HepG2 (cell line): ENCODE results near the gene OPALIN. TPM values are rescaled to one million over a fixed set of nuclear protein-coding genes. Genes with fewer than 3 reads are reported as not detected.

Experiments used
- ATAC-seq: fragments of 200-7000 bp; cut with Tn5 transposase; 3 replicates; pipeline ENCODE4 v1.9.1; 2020; ENCODE audit warnings: mild to moderate bottlenecking, moderate library complexity
- BruUV-seq: library from RNA; stranded (reverse); fragments of 400-500 nt; replicated peaks from 2 replicates; lab custom pipeline; 2021; lab: Mats Ljungman, UMichigan
- CTCF ChIA-PET: fragments of 300-600 bp; formaldehyde crosslinking; extraction: SDS; loops from one replicate; lab custom pipeline; 2021; ENCODE audit warnings: low total read pairs, inconsistent platforms, low intra/inter-chr PET ratio; lab: Yijun Ruan, JAX
- POLR2A ChIA-PET: fragments of 350-600 bp; sonication (Branson Sonifier 250); formaldehyde crosslinking; loops from one replicate; lab custom pipeline; 2020; ENCODE audit warnings: antibody characterized with exemption, inconsistent platforms; lab: Yijun Ruan, JAX
- DNase-seq: peaks from one replicate; pipeline ENCODE4 v3.0.0-alpha.2; 2015; ENCODE audit warnings: low spot score
- FAIRE-seq: peaks from 3 replicates; lab custom pipeline; 2011; peaks lifted over from hg19 to GRCh38; lab: Jason Lieb, UNC
- H2AFZ ChIP-seq: one replicate; pipeline ENCODE4 v1.6.1; 2011; ENCODE audit warnings: low read length, inconsistent platforms
- H3K27ac ChIP-seq: fragments of 300-600 bp; 3 replicates; pipeline ENCODE4 v1.8.0; 2011; ENCODE audit warnings: mixed run types, mild to moderate bottlenecking, mixed read lengths, low read length, inconsistent platforms; ENCODE audit not compliant: insufficient read depth; ENCODE audit errors: extremely low read length
- H3K27me3 ChIP-seq, 2 experiments: fragments of 200-600 bp in 1 of 2; 2 replicates in 1 of 2; 3 replicates in 1 of 2; pipeline versions ENCODE4 v1.6.0 to v1.8.0; 2011; ENCODE audit warnings: low read length in 2 of 2, mild to moderate bottlenecking in 2 of 2, moderate library complexity in 2 of 2, inconsistent platforms in 1 of 2; ENCODE audit not compliant: insufficient read depth in 2 of 2, control insufficient read depth in 1 of 2
- H3K36me3 ChIP-seq, 2 experiments: fragments of 200-600 bp in 1 of 2; replicated peaks in 1 of 2; 2 replicates in 1 of 2; 3 replicates in 1 of 2; pipeline versions ENCODE4 v1.5.1 to v1.8.0; 2011; ENCODE audit warnings: low read length in 2 of 2, inconsistent platforms in 1 of 2; ENCODE audit not compliant: insufficient read depth in 2 of 2, control insufficient read depth in 1 of 2
- H3K4me1 ChIP-seq: 2 replicates; pipeline ENCODE4 v1.5.1; 2012; ENCODE audit warnings: low read length, inconsistent platforms; ENCODE audit not compliant: insufficient read depth
- H3K4me2 ChIP-seq: 2 replicates; pipeline ENCODE4 v1.6.0; 2011; ENCODE audit warnings: low read depth, low read length, inconsistent platforms
- H3K4me3 ChIP-seq, 3 experiments: fragments of 200-600 bp in 1 of 3; sonication (generic), shearing (Covaris generic) in 1 of 3; replicated peaks in 1 of 3; 2 replicates each; pipeline ENCODE4 v1.5.1; 2011 to 2016; ENCODE audit warnings: low read length in 3 of 3, inconsistent platforms in 2 of 3, low read depth in 2 of 3, mild to moderate bottlenecking in 2 of 3, control low read depth in 1 of 3, mixed read lengths in 1 of 3; ENCODE audit not compliant: insufficient read depth in 1 of 3
- H3K79me2 ChIP-seq: one replicate; pipeline ENCODE4 v1.6.1; 2011; ENCODE audit warnings: low read length, inconsistent platforms; ENCODE audit not compliant: insufficient read depth
- H3K9ac ChIP-seq: 2 replicates; pipeline ENCODE4 v1.6.0; 2011; ENCODE audit warnings: mild to moderate bottlenecking, low read depth, low read length, inconsistent platforms; ENCODE audit not compliant: insufficient read depth
- H3K9me3 ChIP-seq: 2 replicates; pipeline ENCODE4 v1.5.1; 2012; ENCODE audit warnings: mild to moderate bottlenecking, low read length
- H4K20me1 ChIP-seq: 2 replicates; pipeline ENCODE4 v1.6.0; 2011; ENCODE audit warnings: inconsistent platforms, mild to moderate bottlenecking, low read length, moderate library complexity; ENCODE audit not compliant: insufficient read depth
- ARID2 ChIP-seq: sonication (generic); formaldehyde crosslinking; IDR thresholded peaks from 2 replicates; pipeline ENCODE4 v1.8.1; 2022; ENCODE audit warnings: mild to moderate bottlenecking, missing genetic modification reagents, borderline replicate concordance
- FOXO1 ChIP-seq: sonication (generic); formaldehyde crosslinking; IDR thresholded peaks from 2 replicates; pipeline ENCODE4 v1.4.0; 2020; ENCODE audit warnings: missing genetic modification reagents
- HNF1B ChIP-seq: sonication (generic); formaldehyde crosslinking; IDR thresholded peaks from 2 replicates; pipeline ENCODE4 v1.5.1; 2020; ENCODE audit warnings: mild to moderate bottlenecking, moderate library complexity, missing genetic modification reagents
- MED8 ChIP-seq: sonication (generic); formaldehyde crosslinking; IDR thresholded peaks from 2 replicates; pipeline ENCODE4 v1.8.1; 2023; ENCODE audit warnings: mild to moderate bottlenecking, missing genetic modification reagents; ENCODE audit not compliant: insufficient replicate concordance
- PHF8 ChIP-seq: sonication (generic); formaldehyde crosslinking; IDR thresholded peaks from 2 replicates; pipeline ENCODE4 v1.5.0; 2020; ENCODE audit warnings: missing genetic modification reagents
- RFX5 ChIP-seq: IDR thresholded peaks from 2 replicates; pipeline ENCODE4 v1.6.1; 2011; ENCODE audit warnings: low read depth, low read length, improper control_type of control experiment
- YEATS4 ChIP-seq: sonication (generic); formaldehyde crosslinking; IDR thresholded peaks from 2 replicates; pipeline ENCODE4 v1.4.0; 2020; ENCODE audit warnings: missing genetic modification reagents, borderline replicate concordance
- YY1 ChIP-seq: IDR thresholded peaks from 2 replicates; pipeline ENCODE4 v1.6.1; 2011; ENCODE audit warnings: low read length, low read depth, moderate library complexity, mild to moderate bottlenecking; ENCODE audit not compliant: insufficient read depth, insufficient replicate concordance
- ZIK1 ChIP-seq: sonication (generic); formaldehyde crosslinking; IDR thresholded peaks from 2 replicates; pipeline ENCODE4 v1.5.0; 2020; ENCODE audit warnings: mild to moderate bottlenecking, low read depth, missing genetic modification reagents, borderline replicate concordance
- ZNF160 ChIP-seq: sonication (generic); formaldehyde crosslinking; IDR thresholded peaks from 2 replicates; pipeline ENCODE4 v1.8.0; 2022; ENCODE audit warnings: mild to moderate bottlenecking, inconsistent platforms, missing genetic modification reagents
- ZNF674 ChIP-seq: sonication (generic); formaldehyde crosslinking; IDR thresholded peaks from 2 replicates; pipeline ENCODE4 v1.5.0; 2020; ENCODE audit warnings: low read depth, mild to moderate bottlenecking, missing genetic modification reagents
- ZXDC ChIP-seq: sonication (generic); formaldehyde crosslinking; IDR thresholded peaks from 2 replicates; pipeline ENCODE4 v1.5.0; 2020; ENCODE audit warnings: mild to moderate bottlenecking, missing genetic modification reagents
- WGBS: methylation state at CpG from one replicate; pipeline ENCODE4 v1.1.6; 2017; ENCODE audit warnings: low lambda C conversion rate; 5-methylcytosine and 5-hydroxymethylcytosine counted together
- in situ Hi-C: cut with HindIII; loops from 2 replicates; pipeline ENCODE4 v1.10.0; 2017; ENCODE audit warnings: low pct_unique_long_range_greater_than_20kb; ENCODE audit not compliant: extremely low pct_ligation_motif_present
- intact Hi-C: fragments of 100-400 bp; cut with micrococcal nuclease; formaldehyde crosslinking; loops from one replicate; pipeline ENCODE4 v1.10.0; 2022; ENCODE audit not compliant: unreplicated experiment
- polyA plus RNA-seq, 8 experiments: library from polyadenylated mRNA; depleted of rRNA in 3 of 8; stranded (reverse) in 7 of 8; unstranded in 1 of 8; fragments of >200 nt; fragmentation: Illumina TruSeq in 4 of 8; extraction: Trizol in 4 of 8; gene quantifications; 2 replicates each; pipeline versions ENCODE4 v1.2.1 to v1.2.3, GENCODE V29; 2011 to 2016; ENCODE audit warnings: low read depth in 4 of 8, missing spikeins in 1 of 8, mixed read lengths in 1 of 8; ENCODE audit not compliant: insufficient read depth in 1 of 8
- total RNA-seq, 5 experiments: library from RNA; depleted of rRNA; stranded (reverse); fragments of >200 nt; fragmentation: Illumina TruSeq; extraction: Trizol; gene quantifications; 2 replicates each; pipeline ENCODE4 v1.2.3, GENCODE V29; 2016; ENCODE audit warnings: low read depth in 1 of 5

OPALIN gene
- total and polyA plus RNA-seq, 2 of the 13 experiments (the other 11 are each of a cell fraction or from before 2014, with no cell fraction given): not detected

- TF ChIP-seq ZIK1 (no peak), ZXDC (CRISPR knock-in tag) (no peak), MED8 (CRISPR knock-in tag) (no peak)
These were observed 15.8 kb upstream of the OPALIN start (continued) for GRCh38 chr10:96374639-96374984.

- H3K79me2 ChIP-seq: no peaks in the 10 kb centered on the region
- intact Hi-C loops: no loop called here
- no TSS peak for BruUV-seq
- in situ Hi-C loops: no loop called here
- WGBS: 77% methylated on average over 4 of the region's 5 CpGs
- POLR2A ChIA-PET: no interaction called here
- H3K27ac ChIP-seq: no peak overlapping the region
- CTCF ChIA-PET: no interaction called here
- no peaks in the 10 kb centered on the region for H3K9me3 ChIP-seq
- H2AFZ ChIP-seq: no peak overlapping the region
- no peak overlapping the region for H3K4me3 ChIP-seq
- peaks cover 2 to 24% of the 10 kb centered on the region in 2 experiments; a peak in 3 of 5 replicates for H3K27me3 ChIP-seq
- H3K9ac ChIP-seq: no peak overlapping the region
- H3K4me2 ChIP-seq: no peak overlapping the region
- ATAC-seq: no peak
- peaks cover 11% of the 10 kb centered on the region for H3K4me1 ChIP-seq
- no peaks in the 10 kb centered on the region for H4K20me1 ChIP-seq
- no peak for DNase-seq
- H3K36me3 ChIP-seq: no peaks in the 10 kb centered on the region
- FAIRE-seq: no peak
- TF ChIP-seq ARID2 (CRISPR knock-in tag) (no peak), PHF8 (CRISPR knock-in tag) (no peak), RFX5 (no peak), ZNF674 (CRISPR knock-in tag) (no peak), FOXO1 (CRISPR knock-in tag) (no peak), HNF1B (CRISPR knock-in tag) (no peak), YEATS4 (CRISPR knock-in tag) (no peak), ZNF160 (CRISPR knock-in tag) (no peak), YY1 (no peak)
These were observed 15.2 kb upstream of the OPALIN start for GRCh38 chr10:96374004-96374403.
